GM03348 (cell line): ENCODE measurements around the gene MT2A.
A peak's percentile ranks its signal among the peaks of the same experiment; 100 is the strongest.
"Not testable (repeated sequence)": the region's sequence is repeated elsewhere in the genome, so short reads cannot be mapped to it uniquely, and the experiment has no call there.

Experiments used
- DNase-seq: peaks from one replicate; pipeline ENCODE4 v3.0.0; 2012; ENCODE audit warnings: low spot score

The MT2A gene

DNA sequence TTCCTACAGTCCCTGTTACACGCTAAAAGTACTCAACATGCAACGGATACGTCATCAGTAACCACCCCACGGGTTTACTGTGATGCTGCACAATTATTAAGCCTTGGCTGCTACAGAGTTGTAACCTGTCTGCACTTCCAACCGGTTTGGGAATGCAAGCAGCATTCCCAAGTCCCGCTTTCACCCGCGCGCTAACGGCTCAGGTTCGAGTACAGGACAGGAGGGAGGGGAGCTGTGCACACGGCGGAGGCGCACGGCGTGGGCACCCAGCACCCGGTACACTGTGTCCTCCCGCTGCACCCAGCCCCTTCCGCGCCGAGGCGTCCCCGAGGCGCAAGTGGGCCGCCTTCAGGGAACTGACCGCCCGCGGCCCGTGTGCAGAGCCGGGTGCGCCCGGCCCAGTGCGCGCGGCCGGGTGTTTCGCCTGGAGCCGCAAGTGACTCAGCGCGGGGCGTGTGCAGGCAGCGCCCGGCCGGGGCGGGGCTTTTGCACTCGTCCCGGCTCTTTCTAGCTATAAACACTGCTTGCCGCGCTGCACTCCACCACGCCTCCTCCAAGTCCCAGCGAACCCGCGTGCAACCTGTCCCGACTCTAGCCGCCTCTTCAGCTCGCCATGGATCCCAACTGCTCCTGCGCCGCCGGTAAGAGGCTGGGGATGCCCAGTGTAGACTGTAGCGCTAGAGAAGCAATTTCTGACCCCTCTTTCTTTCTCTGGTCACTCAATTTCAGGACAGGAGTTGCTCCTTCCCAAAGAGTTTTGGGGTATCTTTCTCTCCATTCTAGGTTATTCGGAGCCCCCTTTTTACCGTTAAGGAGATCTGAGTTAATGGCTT lies at the start of gene MT2A:
MT2A (plus strand) TSS at position 542 of the 833 bp plus-strand sequence; CDS start at position 614, 72 bp downstream.
- peak; percentile 96 for DNase-seq

DNA sequence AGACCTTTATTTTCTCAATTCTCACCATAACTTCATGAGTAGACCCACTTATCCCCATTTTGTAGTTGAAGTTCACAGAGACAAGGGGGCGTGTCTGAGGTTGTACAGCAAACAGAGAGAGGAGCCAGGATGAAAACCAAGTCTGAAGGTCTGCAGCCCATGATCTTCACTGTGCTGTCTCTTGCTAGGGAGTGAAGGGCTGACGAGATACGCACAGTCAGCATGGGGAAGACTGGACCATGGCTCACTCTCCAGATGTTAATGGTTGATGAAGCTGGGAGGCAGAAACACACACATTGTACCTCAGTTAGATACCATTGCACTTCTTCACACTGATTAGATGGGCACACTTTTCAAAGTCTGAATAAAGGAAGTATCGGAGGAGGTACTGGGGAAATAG lies 49.3 kb upstream of the MT2A start:
- DNase-seq: no peak

DNA sequence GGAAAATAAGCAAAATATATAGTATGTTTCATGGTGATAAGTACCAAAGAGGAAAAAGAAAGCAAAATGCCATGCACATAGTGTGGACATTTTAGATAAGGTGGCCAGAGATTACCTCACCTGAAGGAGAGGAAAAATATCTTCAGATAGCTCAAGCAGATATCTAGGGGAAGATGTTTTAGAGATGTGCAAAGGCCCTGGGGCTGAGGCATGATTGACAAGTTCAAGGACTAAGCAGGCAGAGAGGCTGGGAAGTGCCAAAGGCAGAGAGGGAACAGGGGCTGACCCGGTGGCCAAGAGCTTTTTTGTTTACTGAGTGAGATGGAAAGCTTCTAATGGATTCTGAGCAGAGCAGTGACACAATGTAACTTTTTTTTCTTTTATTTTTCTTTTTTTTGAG lies 47.9 kb upstream of the MT2A start:
- no peak for DNase-seq

DNA sequence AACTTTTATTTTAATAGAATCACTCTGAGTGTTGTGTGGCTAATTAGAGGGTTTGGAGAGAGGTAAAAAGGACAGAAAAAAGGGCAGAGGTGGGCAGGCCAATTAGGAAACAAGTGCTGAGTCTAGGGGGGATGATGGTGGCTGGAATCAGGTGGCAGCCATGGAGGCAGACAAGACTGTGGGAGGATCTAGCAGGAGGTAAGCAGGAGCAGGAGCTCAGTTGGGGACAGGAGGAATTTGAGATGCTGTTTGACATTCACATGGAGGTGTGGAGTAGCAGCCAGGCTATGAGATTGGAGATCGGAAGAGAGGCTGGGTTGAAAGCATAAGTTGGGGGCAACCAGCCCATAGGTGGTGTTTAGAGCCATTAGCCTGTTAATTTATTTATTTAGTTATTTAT lies 47.3 kb upstream of the MT2A start:
- DNase-seq: no peak

DNA sequence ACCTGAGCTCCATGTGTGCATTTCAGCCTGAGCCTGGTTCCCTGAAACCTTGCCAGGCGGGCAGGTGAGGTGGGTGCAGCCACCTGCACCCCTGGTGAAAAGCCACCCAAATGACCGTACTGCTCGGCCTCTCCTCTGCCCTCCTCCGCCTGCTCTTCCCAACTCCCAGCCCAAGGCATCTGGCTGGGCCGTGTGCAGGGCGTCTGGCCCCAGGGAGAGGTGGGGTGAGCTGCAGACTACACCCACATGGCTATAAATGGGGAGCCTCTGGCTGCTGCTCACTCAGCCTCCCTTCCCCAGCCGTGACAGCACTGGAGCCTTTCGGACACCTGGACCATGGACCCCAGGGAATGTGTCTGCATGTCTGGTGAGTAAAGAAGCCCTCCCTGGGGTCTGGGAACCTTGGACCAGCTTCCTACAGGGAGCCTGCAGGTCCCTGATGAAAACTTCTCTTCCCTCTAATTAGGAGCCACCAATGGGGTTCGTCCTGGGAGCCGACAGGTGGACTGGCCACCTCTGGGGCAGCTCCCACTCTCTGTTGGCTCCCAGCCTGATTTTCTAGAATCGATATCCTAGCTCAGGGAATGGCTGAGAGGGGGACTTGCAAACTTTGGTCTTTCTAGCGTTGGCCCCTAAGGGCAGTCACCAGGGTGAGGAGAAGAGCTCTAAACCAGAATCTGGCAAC lies 43.4 kb upstream of the MT2A start, which contains the start of gene MT4:
MT4 (plus strand) TSS at position 281 of the 685 bp plus-strand sequence; CDS start at position 337, 56 bp downstream.
- no peak for DNase-seq

DNA sequence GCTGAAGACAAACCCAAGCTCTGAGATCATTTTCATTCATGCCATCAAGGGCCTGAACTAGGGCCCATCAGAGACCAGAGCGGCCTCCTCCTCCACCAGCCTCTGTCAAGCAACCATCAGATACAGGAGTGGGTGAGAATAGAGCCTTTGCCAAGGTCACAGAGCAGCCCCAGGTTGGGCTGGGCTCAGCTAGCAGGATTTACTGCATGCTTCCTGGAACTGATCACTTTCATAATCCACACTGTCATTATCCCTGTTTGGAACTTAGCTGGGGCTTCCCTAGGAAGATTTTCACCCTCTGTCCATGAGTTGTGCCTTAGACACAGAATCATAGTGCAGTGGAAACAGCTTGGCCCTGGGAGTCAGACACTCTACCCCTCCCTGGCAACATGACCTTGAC lies 38.4 kb upstream of the MT2A start:
- DNase-seq: no peak

DNA sequence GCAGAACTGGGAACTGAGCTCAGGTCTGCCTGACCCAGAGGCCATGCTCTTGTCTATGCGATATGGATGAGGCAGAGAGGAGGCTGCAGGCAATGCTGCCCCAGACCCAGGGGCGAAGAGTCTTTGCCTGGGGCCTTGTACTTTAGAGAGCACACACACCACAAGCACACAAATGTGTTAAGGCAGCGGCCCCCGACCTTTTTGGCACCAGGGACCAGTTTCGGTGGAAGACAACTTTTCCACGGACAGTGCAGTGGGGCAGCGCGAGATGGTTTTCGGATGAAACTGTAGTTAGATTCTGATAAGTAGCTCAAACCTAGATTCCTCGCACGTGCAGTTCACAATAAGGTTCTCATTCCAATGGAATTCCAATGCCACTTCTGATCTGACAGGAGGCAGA lies 36.9 kb upstream of the MT2A start:
- no peak for DNase-seq

DNA sequence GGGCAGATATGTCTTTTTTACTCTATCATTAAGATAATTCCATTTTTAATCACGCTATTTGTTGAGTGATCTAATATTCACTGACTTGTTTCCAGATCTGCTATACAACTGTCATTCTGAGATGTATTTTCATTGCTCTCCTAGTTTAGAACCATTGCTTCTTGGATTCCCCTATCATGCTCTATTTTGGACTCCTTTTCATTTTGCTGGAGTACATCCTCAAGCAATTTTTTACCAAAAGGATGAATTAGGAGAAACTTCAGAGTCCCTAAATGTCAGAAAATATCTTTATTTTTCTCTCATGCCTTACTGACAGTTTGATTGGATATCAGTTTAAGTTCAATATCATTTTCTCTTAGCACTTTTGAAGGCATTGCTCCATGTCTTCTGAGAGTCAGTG lies 33.8 kb upstream of the MT2A start:
- no peak for DNase-seq

DNA sequence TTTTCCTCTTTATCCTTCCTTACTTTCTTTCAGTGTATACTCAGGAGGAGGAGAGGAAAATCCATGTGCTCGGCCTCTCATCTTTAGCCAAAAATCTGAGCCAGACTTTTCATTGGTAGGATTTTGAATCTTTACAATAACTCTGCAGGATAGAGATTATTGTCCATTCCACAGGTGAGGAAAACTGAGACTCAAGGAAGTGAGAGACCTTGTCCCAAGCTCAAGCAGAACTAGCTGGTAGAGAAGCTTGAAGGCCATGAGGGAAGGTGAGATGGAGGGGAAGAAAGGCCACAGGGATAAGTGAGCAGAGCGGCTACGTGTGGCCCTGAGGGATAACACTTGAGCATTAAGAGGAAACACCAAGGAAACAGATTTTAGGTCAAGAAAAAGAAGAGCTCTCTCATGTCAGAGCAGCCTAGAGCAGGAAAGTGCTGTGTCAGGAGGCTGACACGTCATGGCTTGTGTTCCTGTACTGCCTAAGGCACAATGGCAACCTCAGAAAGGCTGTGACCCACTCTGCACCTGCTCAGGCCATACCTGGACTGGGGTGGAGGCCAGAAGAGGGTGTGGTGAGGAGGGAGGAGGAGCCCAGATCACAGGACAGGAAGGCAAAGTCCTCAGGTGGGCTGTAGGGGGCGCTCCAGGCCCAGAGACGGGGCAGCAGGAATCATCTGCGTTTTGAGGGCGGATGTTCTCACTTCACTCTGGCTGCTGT lies 31.6 kb upstream of the MT2A start:
- DNase-seq: peak; percentile 88

DNA sequence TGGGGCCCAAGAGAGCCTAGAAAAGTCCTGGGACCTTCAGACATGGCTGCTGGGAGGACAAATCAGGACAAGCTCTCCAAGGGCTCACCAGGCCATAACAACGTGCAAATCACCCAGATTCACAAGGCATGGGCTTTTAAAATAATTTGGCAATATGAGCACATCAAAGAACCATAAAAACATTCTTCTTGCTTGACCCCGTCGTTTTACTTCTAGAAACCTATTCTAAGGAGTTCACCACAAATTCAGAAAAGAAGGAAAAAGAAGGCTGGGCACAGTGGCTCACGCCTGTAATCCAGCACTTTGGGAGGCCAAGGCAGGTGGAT lies 31.1 kb upstream of the MT2A start:
- no peak for DNase-seq

DNA sequence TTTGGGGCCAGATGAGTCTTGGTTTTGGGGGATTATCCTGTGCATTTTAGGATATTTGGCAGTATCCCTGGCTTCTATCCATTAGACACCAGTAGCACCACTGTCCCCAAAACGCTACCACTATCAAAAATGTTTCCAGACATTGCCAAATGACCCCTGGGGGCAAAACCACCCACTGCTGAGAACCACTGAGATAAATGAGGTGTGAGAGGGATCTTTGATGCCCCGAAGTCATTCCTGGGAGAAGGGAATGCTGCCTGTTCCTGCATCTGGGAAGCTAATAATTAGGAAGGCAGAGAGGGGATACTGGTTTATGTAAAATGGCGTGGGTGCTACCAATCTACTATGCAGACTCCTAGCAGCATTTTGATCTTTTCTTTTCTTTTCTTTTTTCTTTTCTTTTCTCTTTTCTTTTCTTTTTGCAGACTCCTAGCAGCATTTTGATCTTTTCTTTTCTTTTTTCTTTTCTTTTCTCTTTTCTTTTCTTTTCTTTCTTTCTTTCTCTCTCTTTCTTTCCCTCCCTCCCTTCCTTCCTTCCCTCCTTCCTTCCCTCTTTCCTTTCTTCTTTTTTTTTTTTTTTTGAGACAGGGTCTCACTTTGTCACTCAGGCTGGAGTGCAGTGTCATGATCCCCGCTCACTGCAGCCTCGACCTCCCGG lies 27.9 kb upstream of the MT2A start:
- no peak for DNase-seq

DNA sequence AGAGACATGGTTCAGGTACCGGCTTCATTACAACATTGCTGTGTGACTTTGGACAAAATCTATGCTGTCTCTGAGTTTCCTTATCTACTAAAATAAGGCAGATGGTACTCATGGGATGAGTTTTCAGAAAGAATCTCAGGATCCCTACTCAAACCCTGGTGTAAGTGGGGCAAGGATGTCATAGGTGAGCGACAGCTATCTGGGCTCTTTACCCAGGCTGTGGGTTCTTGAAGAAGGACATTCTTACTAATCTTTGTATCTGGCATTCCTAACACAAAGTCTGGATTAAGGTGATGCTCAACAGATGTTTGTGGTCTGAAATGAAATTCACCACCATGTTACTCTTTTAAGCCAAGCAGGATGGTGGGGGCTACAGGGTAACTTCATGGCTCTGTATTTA lies 25.5 kb upstream of the MT2A start:
- not testable (repeated sequence) for DNase-seq

DNA sequence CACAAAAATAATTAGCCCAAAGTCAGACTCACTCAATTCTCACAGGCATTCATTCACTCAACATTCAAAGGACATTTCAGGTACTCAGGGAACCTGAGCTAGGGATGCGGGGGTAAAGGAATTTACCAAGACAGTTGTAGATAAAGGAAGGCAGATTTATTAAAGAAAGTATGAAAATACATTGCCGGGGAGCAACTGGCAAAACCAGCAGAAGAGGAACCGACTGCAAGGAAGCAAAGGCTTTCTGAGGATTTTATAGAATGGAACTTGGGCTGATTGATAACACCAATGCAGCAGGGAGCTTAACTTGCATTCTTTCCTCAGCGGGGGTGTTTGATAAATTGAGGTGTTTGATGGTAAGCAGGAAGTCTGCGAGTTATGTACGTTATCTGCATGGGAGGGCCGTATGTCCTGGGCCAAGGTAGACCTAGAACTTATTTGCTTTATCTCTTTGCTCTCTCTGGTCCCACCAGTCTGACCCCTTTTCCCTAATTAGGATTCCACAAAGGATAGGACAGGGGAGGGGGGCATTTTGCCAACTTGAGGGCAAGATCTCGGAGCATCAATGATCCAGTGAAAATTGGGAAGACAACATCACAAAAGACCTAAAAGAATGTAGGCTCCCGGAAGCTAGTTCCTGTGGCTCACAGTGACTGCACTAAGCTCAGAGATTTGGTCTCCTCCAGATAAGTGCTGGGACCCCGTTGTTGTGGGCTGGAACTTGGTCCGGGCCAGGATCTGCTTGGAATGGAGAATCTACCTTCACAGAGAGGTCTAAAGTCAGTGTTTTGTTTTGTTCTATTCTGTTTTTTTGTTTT lies 24.8 kb upstream of the MT2A start:
- no peak for DNase-seq

DNA sequence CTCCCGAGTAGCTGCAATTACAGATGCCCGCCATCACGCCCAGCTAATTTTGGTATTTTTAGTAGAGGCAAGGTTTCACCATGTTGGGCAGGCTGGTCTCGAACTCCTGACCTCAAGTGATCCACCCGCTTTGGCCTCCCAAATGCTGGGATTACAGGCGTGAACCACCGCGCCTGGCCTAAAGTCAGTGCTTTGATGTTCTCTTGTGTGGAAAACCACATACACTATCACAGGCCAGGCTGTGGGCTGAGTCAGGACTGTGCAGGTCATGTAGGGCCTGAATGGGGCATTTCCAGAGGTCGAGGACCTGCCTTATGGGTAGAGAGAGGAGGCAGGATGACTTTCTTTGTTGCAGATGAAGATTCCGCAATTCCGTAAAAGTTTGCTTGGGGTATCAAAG lies 24.1 kb upstream of the MT2A start:
- no peak for DNase-seq

DNA sequence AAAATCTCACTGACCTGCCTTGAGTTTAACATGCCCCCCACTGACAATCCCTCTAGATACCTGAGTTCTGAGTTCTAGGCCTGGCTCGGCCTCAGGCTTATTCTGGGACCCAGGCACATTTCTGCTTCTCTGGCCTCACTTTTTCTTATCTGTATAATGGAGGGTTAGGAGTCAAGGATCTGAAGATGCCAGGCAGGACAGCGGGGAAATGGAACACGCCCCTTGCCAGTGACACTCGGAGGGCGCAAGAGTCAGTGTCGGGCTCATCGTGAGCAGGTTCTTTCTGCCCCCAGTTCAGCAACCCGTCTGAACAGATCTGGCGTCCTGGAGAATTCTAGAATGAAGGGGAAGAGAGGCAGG lies 19.6 kb upstream of the MT2A start:
- no peak for DNase-seq

DNA sequence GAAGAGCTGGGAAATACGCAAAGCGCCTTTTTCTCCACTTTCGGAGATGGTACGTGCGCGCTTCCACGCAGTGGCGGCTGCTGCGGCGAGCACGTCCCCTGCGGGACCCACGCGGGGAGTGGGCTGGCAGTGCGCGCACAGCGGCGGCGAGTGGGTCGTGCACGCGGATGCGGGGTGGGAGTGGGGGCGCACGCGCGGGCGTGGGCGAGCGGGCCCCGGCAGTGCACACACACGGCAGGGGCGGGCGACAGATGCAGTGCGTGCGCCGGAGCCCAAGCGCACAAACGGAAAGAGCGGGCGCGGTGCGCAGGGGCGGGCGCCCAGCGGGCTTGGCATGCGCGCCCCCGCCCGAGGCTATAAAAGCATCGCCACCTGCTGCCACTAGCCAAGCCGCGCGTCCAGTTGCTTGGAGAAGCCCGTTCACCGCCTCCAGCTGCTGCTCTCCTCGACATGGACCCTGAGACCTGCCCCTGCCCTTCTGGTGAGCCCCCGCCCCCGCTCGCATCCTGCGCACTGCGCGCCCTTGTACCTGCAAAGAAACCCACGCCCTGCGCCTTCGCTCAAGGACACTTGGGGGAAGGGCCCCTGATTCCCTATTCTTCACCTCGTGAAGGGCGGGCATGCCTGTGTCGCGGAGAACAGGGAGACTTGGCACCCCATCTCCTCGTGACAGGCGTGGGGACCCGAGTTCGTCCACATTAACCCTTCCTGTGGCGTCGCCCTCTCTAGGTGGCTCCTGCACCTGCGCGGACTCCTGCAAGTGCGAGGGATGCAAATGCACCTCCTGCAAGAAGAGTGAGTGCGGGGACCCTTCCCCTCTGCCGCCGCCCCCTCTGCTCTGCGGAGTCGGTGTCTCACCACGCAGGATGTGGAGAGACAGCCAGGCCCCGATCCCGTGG lies 19.0 kb upstream of the MT2A start, which contains the start of gene MT3:
MT3 (plus strand) TSS at position 388 of the 899 bp plus-strand sequence; CDS start at position 451, 63 bp downstream.
- DNase-seq: peak; percentile 42

DNA sequence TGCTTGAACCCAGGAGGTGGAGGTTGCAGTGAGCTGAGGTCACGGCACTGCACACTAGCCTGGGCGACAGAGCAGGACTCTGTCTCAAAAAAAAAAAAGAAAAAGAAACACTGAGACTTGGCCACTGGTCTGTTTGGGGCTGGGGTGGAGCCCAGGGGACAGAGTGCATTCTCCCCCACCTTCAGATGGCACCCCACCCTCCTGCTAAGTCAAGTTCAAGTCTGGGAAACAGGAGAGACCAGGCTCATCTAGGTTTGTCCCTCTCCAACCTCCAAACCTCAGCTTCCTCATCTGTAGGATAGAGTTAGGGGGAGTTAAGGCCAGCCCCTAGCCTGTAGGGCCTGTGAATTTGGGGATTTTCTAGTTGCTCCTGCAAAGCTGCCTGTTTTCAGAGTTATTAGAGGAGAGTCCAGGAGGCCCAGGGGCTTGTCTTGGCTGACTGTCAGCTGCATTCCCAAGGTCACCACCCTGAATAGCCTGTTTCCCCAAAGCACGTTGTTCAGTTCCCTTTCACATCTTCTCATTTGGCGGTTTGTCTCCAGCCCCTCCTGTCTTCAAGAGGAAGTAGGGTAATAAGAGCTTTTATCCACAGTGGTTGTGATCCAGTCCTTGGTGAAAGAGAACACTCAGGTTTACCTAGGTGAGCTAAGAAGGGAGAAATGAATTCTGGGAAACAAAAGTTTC lies 16.9 kb upstream of the MT2A start:
- no peak for DNase-seq

DNA sequence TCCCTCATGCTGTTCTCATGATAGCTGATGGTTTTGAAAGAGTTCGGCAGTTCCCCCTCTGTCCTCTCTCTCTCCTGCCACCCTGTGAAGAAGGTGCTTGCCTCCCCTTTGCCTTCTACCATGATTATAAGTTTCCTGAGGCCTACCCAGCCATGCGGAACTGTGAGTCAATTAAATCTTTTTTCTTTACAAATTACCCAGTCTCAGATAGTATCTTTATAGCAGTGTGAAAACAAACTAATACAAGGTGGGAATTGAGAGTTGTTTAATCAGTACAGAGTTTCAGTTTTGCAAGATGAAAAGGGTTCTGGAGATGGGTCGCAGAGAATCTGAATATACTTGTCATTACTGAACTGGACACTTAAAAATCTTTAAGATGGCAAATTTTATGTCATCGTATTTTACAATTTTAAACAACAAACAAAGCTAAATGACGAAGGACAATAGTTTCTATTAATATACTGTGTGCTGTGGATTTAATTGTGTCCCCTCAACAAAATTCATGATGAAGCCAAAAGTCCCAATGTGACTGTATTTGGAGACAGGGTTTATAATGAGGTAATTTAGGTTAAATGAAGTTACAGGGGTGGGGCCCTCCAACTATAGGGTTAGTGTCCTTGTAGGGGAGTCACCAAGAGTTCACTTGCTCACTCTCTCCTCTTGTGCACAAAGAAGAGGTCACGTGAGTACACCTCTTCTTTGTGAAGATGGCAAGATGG lies 14.7 kb upstream of the MT2A start:
- DNase-seq: no peak

DNA sequence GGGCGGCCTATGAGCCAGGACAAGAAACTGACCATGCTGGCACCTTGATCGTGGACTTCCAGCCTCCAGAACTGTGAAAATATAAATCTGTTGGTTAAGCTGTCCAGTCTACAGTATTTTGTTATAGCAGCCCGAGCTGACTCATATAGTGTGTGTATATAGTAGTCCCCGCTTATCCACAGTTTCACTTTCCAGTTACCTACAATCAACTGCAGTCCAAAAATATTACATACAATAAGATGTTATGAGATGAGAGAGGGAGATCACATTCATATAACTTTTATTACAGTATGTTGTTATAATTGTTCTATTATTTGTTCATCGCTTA lies 14.1 kb upstream of the MT2A start:
- DNase-seq: no peak
